CD4-positive, alpha-beta T cell treated with Interleukin-21 for 1 hour (primary cell): ENCODE results near the gene ZSWIM1.
A peak's percentile ranks its signal among the peaks of the same experiment; 100 is the strongest.
"Not testable (repeated sequence)": the region's sequence is repeated elsewhere in the genome, so short reads cannot be mapped to it uniquely, and the experiment has no call there.

ENCODE experiments used
- DNase-seq: peaks from one replicate; pipeline ENCODE4 v3.0.0-alpha.2; 2020

Gene ZSWIM1

GRCh38 chr20:45909817-45910669 lies 29.0 kb downstream of the ZSWIM1 start:
- DNase-seq, result no peak

- peak; percentile 93 for DNase-seq
These were observed 29.9 kb downstream of the ZSWIM1 start for GRCh38 chr20:45910670-45911485.

GRCh38 chr20:45911486-45912343 lies 30.7 kb downstream of the ZSWIM1 start, which contains the start of gene PLTP:
Gene PLTP (minus strand): TSS chr20:45912155. CDS start chr20:45911452, 703 bp downstream.
- DNase-seq, result peak; percentile 48

- DNase-seq, result no peak
These were observed 31.3 kb downstream of the ZSWIM1 start for GRCh38 chr20:45912344-45912682.

GRCh38 chr20:45913116-45913515 lies 32.1 kb downstream of the ZSWIM1 start:
- DNase-seq, result no peak

GRCh38 chr20:45917790-45918141 lies 36.7 kb downstream of the ZSWIM1 start:
- DNase-seq, result no peak

- DNase-seq, result no peak
These were observed 37.2 kb downstream of the ZSWIM1 start for GRCh38 chr20:45918182-45918737.

- DNase-seq, result no peak
These were observed 37.9 kb downstream of the ZSWIM1 start for GRCh38 chr20:45918779-45919537.

- DNase-seq, result no peak
These were observed 38.7 kb downstream of the ZSWIM1 start for GRCh38 chr20:45919542-45920399.

GRCh38 chr20:45920462-45921336 lies 39.7 kb downstream of the ZSWIM1 start:
- no peak for DNase-seq

GRCh38 chr20:45921337-45922189 lies 40.5 kb downstream of the ZSWIM1 start:
- no peak for DNase-seq

GRCh38 chr20:45924391-45925261 lies 43.6 kb downstream of the ZSWIM1 start:
- DNase-seq, result no peak

GRCh38 chr20:45925821-45926506 lies 44.9 kb downstream of the ZSWIM1 start:
- DNase-seq, result no peak

GRCh38 chr20:45926731-45927070 lies 45.7 kb downstream of the ZSWIM1 start:
- DNase-seq, result no peak

- DNase-seq, result no peak
These were observed 46.2 kb downstream of the ZSWIM1 start for GRCh38 chr20:45927071-45927878.

GRCh38 chr20:45931680-45932079 lies 50.7 kb downstream of the ZSWIM1 start:
- not testable (repeated sequence) for DNase-seq
